Gastroesophageal sphincter (tissue), 4 donors: ENCODE measurements around the gene FOXJ3. TPM values are rescaled to one million over a fixed set of nuclear protein-coding genes. Genes with fewer than 3 reads are reported as not detected.

Experiments
- ATAC-seq: fragments of 150-250 bp; one replicate; pipeline ENCODE4 v1.9.1; 2016; ENCODE audit warnings: mild to moderate bottlenecking, moderate library complexity
- H3K27ac ChIP-seq, 4 donors: fragments of 200-600 bp; sonication (generic) in 3 of 4; 1 replicate in 3 of 4; 2 replicates in 1 of 4; pipeline ENCODE4 v1.5.1; 2016 to 2019
- H3K27me3 ChIP-seq: fragments of 200-600 bp; sonication (generic); one replicate; pipeline ENCODE4 v1.5.1; 2019
- H3K36me3 ChIP-seq, 2 donors: fragments of 200-600 bp; sonication (generic); one replicate each; pipeline ENCODE4 v1.5.1; 2019; ENCODE audit warnings: control low read depth in 1 of 2
- H3K4me1 ChIP-seq, 3 donors: fragments of 200-600 bp; sonication (generic); 1 replicate in 2 of 3; 2 replicates in 1 of 3; pipeline ENCODE4 v1.5.1; 2016 to 2019; ENCODE audit warnings: control low read depth in 2 of 3
- H3K4me3 ChIP-seq, 2 donors: fragments of 200-600 bp; sonication (generic); one replicate each; pipeline ENCODE4 v1.5.1; 2019; ENCODE audit warnings: mild to moderate bottlenecking in 1 of 2, moderate library complexity in 1 of 2
- H3K9me3 ChIP-seq, 3 donors: fragments of 200-600 bp; sonication (generic); one replicate each; pipeline ENCODE4 v1.5.1; 2017 to 2019; ENCODE audit warnings: control low read depth in 2 of 3
- EP300 ChIP-seq: sonication (generic); formaldehyde crosslinking; IDR thresholded peaks from one replicate; pipeline ENCODE4 v1.6.1; 2017; ENCODE audit warnings: antibody characterized with exemption, mild to moderate bottlenecking
- POLR2A ChIP-seq, 2 donors: fragments of 450-650 bp; IDR thresholded peaks; one replicate each; pipeline ENCODE4 v1.6.1; 2017; ENCODE audit warnings: antibody characterized with exemption in 2 of 2, mild to moderate bottlenecking in 2 of 2, moderate library complexity in 1 of 2
- POLR2AphosphoS5 ChIP-seq: sonication (generic); formaldehyde crosslinking; IDR thresholded peaks from one replicate; pipeline ENCODE4 v1.6.1; 2017; ENCODE audit warnings: antibody characterized with exemption
- WGBS, 2 donors: methylation state at CpG; one replicate each; pipeline ENCODE4 v1.1.5; 2018; ENCODE audit warnings: low coverage in 1 of 2; 5-methylcytosine and 5-hydroxymethylcytosine counted together
- total RNA-seq, 4 donors: library from RNA; depleted of rRNA; stranded (reverse); fragments of >200 nt; gene quantifications; one replicate each; pipeline ENCODE4 v1.1.0, GENCODE V29; 2016
- TF ChIP-seq, protein P1 (sequence below), 4 experiments: fragments of 200-600 bp in 2 of 4; fragments of 450-650 bp in 2 of 4; sonication (generic) in 1 of 4; IDR thresholded peaks; one replicate each; pipeline ENCODE4 v1.5.1; 2017 to 2019; ENCODE audit warnings: antibody characterized with exemption in 4 of 4, mild to moderate bottlenecking in 2 of 4, moderate library complexity in 2 of 4

Gene FOXJ3
- total RNA-seq = 10 to 100 TPM; 36.3 to 57.1 (median 41.4) TPM

DNA sequence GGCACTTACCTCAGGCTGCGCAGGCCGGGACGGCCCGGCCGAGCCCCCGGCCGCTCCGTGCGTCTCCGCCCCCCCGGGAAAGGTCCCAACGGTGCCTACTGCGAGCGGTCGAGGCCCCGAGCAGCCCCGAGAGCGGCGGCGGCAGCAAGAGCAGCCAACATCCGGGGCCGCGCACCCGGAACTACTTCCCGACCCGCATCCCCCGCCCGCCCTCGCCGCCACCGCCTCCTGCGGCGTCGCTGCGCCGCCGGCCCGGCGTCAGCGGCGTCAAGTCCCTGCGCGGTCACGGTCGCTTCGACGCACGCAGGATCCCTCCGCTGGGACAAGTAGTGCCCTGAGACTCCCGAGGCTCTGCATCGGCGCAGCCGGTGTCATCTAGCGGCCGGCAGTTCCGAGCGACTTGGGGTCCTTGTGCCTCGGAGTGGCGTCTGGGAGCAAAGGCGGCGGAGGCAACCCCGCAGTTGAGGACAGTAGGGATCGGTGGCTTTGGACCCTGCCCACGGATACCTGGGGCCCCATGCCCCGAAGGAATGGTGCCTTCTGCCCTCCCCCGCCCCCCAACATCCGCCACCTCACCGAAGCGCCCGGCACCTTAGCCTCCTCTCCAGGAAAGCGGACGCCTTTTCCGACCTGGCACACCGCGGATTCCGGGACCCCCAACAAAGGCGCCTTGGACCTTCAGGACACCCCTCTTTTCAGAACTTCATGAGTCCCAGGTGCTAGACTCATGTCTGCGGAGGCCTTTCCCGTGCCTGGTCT, at the start of gene FOXJ3:
FOXJ3 (minus strand) TSS at position 186 of the 759 bp plus-strand sequence. CDS start 24,142 bp downstream, outside the sequence.
- H3K4me1 ChIP-seq = peaks cover 3 to 52% (median 26%) of the 10 kb centered on the region in 3 donors
- peak within 1 kb of the TSS; percentile 89 to 95 (median 94) for H3K27ac ChIP-seq
- no peaks in the 10 kb centered on the region for H3K27me3 ChIP-seq
- H3K9me3 ChIP-seq = no peaks in the 10 kb centered on the region
- no peaks in the 10 kb centered on the region for H3K36me3 ChIP-seq
- ATAC-seq = peak; percentile 97
- WGBS, 2 donors = 0 to 2% methylated on average over 2 to 36 of the region's 79 CpGs
- H3K4me3 ChIP-seq = peak within 1 kb of the TSS; percentile 88 to 96
- TF ChIP-seq, protein P1, sequence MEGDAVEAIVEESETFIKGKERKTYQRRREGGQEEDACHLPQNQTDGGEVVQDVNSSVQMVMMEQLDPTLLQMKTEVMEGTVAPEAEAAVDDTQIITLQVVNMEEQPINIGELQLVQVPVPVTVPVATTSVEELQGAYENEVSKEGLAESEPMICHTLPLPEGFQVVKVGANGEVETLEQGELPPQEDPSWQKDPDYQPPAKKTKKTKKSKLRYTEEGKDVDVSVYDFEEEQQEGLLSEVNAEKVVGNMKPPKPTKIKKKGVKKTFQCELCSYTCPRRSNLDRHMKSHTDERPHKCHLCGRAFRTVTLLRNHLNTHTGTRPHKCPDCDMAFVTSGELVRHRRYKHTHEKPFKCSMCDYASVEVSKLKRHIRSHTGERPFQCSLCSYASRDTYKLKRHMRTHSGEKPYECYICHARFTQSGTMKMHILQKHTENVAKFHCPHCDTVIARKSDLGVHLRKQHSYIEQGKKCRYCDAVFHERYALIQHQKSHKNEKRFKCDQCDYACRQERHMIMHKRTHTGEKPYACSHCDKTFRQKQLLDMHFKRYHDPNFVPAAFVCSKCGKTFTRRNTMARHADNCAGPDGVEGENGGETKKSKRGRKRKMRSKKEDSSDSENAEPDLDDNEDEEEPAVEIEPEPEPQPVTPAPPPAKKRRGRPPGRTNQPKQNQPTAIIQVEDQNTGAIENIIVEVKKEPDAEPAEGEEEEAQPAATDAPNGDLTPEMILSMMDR (IDR thresholded peaks at IDR 0.05) = peak in 3 of 4 experiments; percentile 2 to 23 (median 9)
- TF ChIP-seq POLR2AphosphoS5 (peak; percentile 94), POLR2A (IDR thresholded peaks at IDR 0.05) (peak; percentile 58 to 78), EP300 (no peak)

DNA sequence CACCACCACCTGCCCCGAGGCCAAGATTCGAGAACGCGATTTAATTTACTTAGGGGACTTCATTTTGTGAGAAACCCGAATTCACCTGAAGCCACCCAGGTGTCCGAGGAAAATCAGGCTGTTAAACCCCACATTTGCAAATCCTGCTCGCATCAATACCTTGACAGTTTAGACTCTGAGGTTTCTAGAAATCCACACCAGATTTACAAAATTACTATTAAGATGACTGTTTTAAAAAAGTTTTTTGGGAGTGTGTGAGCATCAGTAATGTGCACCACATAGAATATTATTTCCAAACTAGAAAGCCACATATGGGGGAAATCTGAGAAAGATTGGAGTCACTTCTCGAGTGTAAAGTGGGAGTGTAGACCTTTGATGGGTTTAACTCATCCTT, 46.2 kb upstream of the FOXJ3 start:
- H3K4me3 ChIP-seq = peak overlapping the region; percentile 29 to 75
- H3K4me1 ChIP-seq = peaks cover 0 to 24% (median 0%) of the 10 kb centered on the region in 3 donors
- 7 to 18% methylated on average over 6 to 8 of the region's 8 CpGs for WGBS, 2 donors
- no peak for ATAC-seq
- no peak for TF ChIP-seq EP300
- no peak for TF ChIP-seq POLR2AphosphoS5
- TF ChIP-seq POLR2A (IDR thresholded peaks at IDR 0.05) = no peak
- TF ChIP-seq, protein P1 (IDR thresholded peaks at IDR 0.05) = no peak
- H3K27ac ChIP-seq = peak overlapping the region in 3 of 4 donors; percentile 65 to 80 (median 74)
- no peaks in the 10 kb centered on the region for H3K27me3 ChIP-seq
- H3K9me3 ChIP-seq = no peaks in the 10 kb centered on the region
- no peaks in the 10 kb centered on the region for H3K36me3 ChIP-seq

DNA sequence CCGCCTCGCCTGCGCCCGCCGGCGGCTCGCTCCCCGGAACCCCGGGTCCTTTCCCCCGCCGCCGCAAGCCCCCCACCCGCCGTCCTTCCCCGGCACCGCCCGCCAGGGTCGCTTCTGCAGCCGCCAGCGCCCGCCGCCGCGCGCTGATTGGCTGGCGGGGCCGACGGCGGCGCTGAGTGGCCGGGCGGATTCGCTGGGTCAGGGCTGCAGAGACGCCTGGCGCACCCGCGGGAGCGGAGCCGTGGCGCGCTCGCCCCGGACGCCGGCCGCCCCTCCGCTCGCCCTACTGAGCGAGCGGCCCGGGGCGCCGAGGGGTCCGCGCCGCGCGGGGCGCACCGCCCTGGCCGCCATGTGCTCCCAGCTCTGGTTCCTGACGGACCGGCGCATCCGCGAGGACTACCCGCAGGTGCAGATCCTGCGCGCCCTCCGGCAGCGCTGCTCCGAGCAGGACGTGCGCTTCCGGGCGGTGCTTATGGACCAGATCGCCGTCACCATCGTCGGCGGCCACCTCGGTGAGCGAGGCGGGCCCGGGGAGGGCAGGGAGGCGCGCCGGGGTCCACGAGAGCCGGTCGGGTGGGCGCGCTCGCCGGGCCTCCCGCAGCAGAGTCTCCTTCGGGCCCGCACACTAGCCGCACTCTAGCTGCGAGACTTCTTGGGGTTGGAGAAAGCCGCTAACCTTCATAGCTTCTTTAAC, 45.7 kb upstream of the FOXJ3 start, which contains the start of gene RIMKLA:
RIMKLA (plus strand) TSS at position 207 of the 694 bp plus-strand sequence; CDS start at position 350, 143 bp downstream.
- peak within 1 kb of the TSS; percentile 29 to 75 for H3K4me3 ChIP-seq
- H3K9me3 ChIP-seq = no peaks in the 10 kb centered on the region
- TF ChIP-seq POLR2AphosphoS5 = no peak
- TF ChIP-seq POLR2A (IDR thresholded peaks at IDR 0.05) = peak in 1 of 2 donors; percentile 33
- no peak for TF ChIP-seq EP300
- TF ChIP-seq, protein P1 (IDR thresholded peaks at IDR 0.05) = peak in 2 of 4 experiments; percentile 6 to 10
- H3K4me1 ChIP-seq = peaks cover 0 to 24% (median 0%) of the 10 kb centered on the region in 3 donors
- peak; percentile 92 for ATAC-seq
- no peaks in the 10 kb centered on the region for H3K27me3 ChIP-seq
- H3K27ac ChIP-seq = peak within 1 kb of the TSS in 3 of 4 donors; percentile 65 to 80 (median 74)
- no CpG with 5 or more reads among the region's 101 CpGs for WGBS, 2 donors
- H3K36me3 ChIP-seq = no peaks in the 10 kb centered on the region

DNA sequence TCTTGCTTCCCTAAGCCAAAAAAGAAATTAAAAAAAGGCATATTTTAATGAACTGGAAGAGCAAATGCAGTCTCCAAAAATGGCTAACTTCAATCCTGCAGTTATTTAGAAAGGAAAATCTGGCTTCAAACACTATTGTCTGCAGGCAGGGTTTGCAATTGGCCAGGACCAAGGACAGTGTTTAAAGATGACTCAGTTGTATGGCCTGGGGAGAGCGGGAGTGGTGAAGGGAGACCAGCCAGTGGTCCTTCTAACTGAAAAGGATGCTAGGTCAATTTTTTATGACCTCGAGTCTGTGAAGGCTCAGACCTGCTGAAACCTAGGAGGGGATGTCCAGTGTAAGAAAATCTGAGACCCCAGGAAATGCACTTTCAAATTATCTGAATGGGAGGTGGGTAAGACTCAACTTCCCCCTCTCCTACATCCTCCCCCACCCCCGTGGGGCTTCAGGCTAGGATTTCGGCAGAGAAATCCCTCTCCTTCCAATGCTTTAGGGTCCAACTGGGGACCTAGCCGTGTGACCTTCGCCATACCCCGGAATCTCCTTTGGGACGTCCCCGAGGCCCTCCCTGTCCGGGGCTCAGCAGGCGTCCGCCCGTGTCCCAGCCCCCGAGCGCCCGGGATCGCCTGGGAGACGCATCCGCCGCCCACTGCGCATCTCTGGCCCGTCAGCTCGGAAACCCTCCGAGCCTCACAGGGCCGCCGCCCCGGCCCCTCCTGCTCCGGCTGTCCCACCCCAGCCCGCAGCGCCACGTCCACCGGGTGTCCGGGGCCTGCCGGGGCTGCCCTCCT, 45.0 kb upstream of the FOXJ3 start:
- Histone ChIP-seq H3K4me3 (peak overlapping the region; percentile 29 to 75), H3K27me3 (no peaks in the 10 kb centered on the region), H3K27ac (peak overlapping the region in 3 of 4 donors; percentile 65 to 80 (median 74)), H3K9me3 (no peaks in the 10 kb centered on the region), H3K36me3 (no peaks in the 10 kb centered on the region), H3K4me1 (peaks cover 0 to 19% (median 0%) of the 10 kb centered on the region in 3 donors)
- peak; percentile 76 for ATAC-seq
- WGBS, 2 donors = 0% methylated on average over 1 to 2 of the region's 34 CpGs
- TF ChIP-seq POLR2A (IDR thresholded peaks at IDR 0.05) = no peak
- TF ChIP-seq, protein P1 (IDR thresholded peaks at IDR 0.05) = peak in 1 of 4 experiments; percentile 6
